HEK293T (cell line): ENCODE measurements around the gene CDS1.
"Not testable (repeated sequence)": the region's sequence is repeated elsewhere in the genome, so short reads cannot be mapped to it uniquely, and the experiment has no call there.

Experiments
- CTCF ChIA-PET: fragments of 350-600 bp; formaldehyde crosslinking; extraction: SDS; loops from one replicate; lab custom pipeline; 2021; ENCODE audit warnings: antibody characterized with exemption, inconsistent platforms; lab: Yijun Ruan, JAX
- POLR2A ChIA-PET: fragments of 350-600 bp; formaldehyde crosslinking; extraction: SDS; loops from one replicate; lab custom pipeline; 2020; ENCODE audit warnings: antibody characterized with exemption, inconsistent platforms; lab: Yijun Ruan, JAX
- DNase-seq: peaks from one replicate; pipeline ENCODE4 v3.0.0; 2012; ENCODE audit warnings: mixed read lengths; ENCODE audit errors: extremely low spot score
- ARNT ChIP-seq: fragments of 450-650 bp; IDR thresholded peaks from 2 replicates; pipeline ENCODE4 v1.6.1; 2017; ENCODE audit warnings: mild to moderate bottlenecking
- BHLHE40 ChIP-seq: fragments of 450-650 bp; IDR thresholded peaks from 2 replicates; pipeline ENCODE4 v1.6.1; 2016; ENCODE audit warnings: mild to moderate bottlenecking, moderate library complexity, borderline replicate concordance
- CTBP1 ChIP-seq: fragments of 450-650 bp; IDR thresholded peaks from 2 replicates; pipeline ENCODE4 v1.6.1; 2016; ENCODE audit warnings: borderline replicate concordance
- ELF4 ChIP-seq: fragments of 450-650 bp; IDR thresholded peaks from 2 replicates; pipeline ENCODE4 v1.6.1; 2017; ENCODE audit warnings: antibody characterized with exemption
- FOXA1 ChIP-seq: fragments of 450-650 bp; IDR thresholded peaks from 2 replicates; pipeline ENCODE4 v1.6.1; 2016; ENCODE audit warnings: mild to moderate bottlenecking
- FOXK2 ChIP-seq: fragments of 450-650 bp; IDR thresholded peaks from 2 replicates; pipeline ENCODE4 v1.6.1; 2016; ENCODE audit warnings: mild to moderate bottlenecking
- FOXM1 ChIP-seq: fragments of 450-650 bp; IDR thresholded peaks from 2 replicates; pipeline ENCODE4 v1.6.1; 2017; ENCODE audit warnings: mild to moderate bottlenecking, borderline replicate concordance
- HDGF ChIP-seq: fragments of 450-650 bp; IDR thresholded peaks from 2 replicates; pipeline ENCODE4 v1.6.1; 2017; ENCODE audit warnings: antibody characterized with exemption, borderline replicate concordance
- L3MBTL2 ChIP-seq: fragments of 450-650 bp; conservative IDR thresholded peaks from 2 replicates; pipeline ENCODE4 v1.6.1; 2016; ENCODE audit warnings: mild to moderate bottlenecking
- LEF1 ChIP-seq: fragments of 450-650 bp; IDR thresholded peaks from 2 replicates; pipeline ENCODE4 v1.6.1; 2017; ENCODE audit warnings: mild to moderate bottlenecking, borderline replicate concordance
- NFRKB ChIP-seq: fragments of 450-650 bp; IDR thresholded peaks from 2 replicates; pipeline ENCODE4 v1.6.1; 2016; ENCODE audit warnings: mild to moderate bottlenecking, moderate library complexity
- SP1 ChIP-seq: fragments of 450-650 bp; IDR thresholded peaks from 2 replicates; pipeline ENCODE4 v1.6.1; 2017
- SUZ12 ChIP-seq: fragments of 450-650 bp; IDR thresholded peaks from 2 replicates; pipeline ENCODE4 v1.6.1; 2016; ENCODE audit warnings: mild to moderate bottlenecking
- TARDBP ChIP-seq: fragments of 450-650 bp; IDR thresholded peaks from 2 replicates; pipeline ENCODE4 v1.6.1; 2016
- ZNF384 ChIP-seq: fragments of 450-650 bp; IDR thresholded peaks from 2 replicates; pipeline ENCODE4 v1.6.1; 2016
- TF ChIP-seq, protein P1 (sequence below): fragments of 450-650 bp; IDR thresholded peaks from 2 replicates; pipeline ENCODE4 v1.6.1; 2016

CDS1 gene

DNA sequence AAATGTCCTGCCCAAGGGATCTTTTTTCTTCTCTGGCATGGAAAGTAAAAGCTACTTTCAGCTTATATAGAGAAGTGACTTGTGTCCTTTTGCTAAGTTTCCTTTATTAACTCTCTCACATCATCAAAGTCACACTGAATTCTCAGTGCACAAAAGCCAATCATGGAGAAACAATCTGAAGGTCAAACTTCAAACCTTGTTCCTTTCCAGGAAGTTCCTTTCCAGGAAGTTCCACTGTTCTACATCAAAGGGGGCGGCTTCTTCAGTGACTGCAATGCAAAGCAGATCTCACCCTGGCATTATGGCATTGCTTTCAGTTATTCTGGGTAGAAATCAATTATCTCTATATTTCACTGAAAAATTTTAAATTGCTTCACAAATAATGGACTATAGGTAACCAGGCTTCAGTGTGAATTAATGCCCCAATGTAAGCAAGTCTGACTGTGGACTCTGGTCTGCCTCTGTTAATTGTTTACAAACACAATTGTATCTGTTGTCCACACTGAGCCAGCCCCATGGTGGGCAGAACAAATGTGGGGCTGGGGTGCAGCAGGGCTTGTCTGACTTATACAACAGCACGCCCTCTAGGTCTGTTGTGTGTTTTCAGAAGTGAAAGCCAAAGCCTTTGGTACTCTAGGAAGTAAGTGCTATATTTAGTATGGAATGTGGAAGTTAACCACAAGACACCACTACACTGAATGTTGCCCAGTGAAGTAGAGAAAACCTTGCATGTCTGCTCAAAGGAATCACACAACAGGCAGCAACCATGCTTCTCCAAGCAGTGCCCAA, 98.8 kb downstream of the CDS1 start:
- TF ChIP-seq FOXK2 (no peak), HDGF (no peak), SUZ12 (no peak), ARNT (no peak), FOXM1 (no peak), ZNF384 (no peak), FOXA1 (no peak), BHLHE40 (no peak), LEF1 (no peak), CTBP1 (no peak), ELF4 (no peak), TARDBP (no peak), L3MBTL2 (no peak), NFRKB (no peak), SP1 (no peak)
- TF ChIP-seq, protein P1, sequence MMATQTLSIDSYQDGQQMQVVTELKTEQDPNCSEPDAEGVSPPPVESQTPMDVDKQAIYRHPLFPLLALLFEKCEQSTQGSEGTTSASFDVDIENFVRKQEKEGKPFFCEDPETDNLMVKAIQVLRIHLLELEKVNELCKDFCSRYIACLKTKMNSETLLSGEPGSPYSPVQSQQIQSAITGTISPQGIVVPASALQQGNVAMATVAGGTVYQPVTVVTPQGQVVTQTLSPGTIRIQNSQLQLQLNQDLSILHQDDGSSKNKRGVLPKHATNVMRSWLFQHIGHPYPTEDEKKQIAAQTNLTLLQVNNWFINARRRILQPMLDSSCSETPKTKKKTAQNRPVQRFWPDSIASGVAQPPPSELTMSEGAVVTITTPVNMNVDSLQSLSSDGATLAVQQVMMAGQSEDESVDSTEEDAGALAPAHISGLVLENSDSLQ: no peak
- no peak for DNase-seq
- CTCF ChIA-PET: no interaction called here
- POLR2A ChIA-PET: no interaction called here

DNA sequence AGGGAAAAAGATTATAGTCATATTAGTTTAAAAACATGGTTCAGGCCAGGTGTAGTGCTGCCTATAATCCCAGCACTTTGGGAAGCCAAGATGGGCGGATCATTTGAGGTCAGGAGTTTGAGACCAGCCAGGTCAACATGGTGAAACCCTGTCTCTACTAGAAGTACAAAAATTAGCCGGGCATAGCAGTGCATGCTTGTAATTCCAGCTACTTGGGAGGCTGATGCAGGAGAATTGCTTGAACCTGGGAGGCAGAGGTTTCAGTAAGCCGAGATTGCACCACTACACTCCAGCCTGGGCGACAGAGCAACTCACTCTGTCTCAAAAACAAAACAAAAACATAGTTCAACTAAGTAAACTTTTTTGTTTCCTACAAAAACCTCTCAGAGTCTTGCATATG, 99.7 kb downstream of the CDS1 start:
- DNase-seq, CTCF ChIA-PET, POLR2A ChIA-PET: not testable (repeated sequence)

GRCh38 chr4:84683064-84683850, 100.3 kb downstream of the CDS1 start:
- CTCF ChIA-PET: no interaction called here
- DNase-seq: no peak
- no peak for TF ChIP-seq LEF1
- POLR2A ChIA-PET: no interaction called here

DNA sequence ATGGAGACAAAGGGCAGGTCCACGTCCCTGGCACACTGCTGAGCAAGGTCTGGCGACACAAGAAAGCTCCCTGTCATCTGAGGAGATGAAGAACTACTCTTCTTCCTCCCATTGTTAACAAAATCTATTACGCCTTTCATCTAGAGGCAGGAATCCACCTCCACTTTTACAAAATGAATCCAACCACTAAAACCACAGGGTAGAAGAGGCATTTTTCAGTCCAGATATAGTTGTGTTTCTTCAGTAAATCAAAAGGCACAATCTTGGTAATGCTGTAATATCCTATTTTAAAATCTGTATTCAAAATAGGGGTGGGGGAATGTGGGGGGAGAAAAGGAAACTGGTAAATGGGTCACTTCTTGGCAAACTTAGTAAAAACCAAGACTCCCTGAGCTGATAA, 101.4 kb downstream of the CDS1 start:
- TF ChIP-seq BHLHE40 (no peak), LEF1 (no peak), TARDBP (no peak), CTBP1 (no peak), ELF4 (no peak), FOXM1 (no peak), HDGF (no peak), NFRKB (no peak), L3MBTL2 (no peak)
- TF ChIP-seq, protein P1: no peak
- no peak for DNase-seq
- CTCF ChIA-PET: no interaction called here
- POLR2A ChIA-PET: no interaction called here

GRCh38 chr4:84685105-84685504, 102.2 kb downstream of the CDS1 start:
- DNase-seq: no peak
- TF ChIP-seq FOXK2: no peak
- TF ChIP-seq HDGF: no peak
- TF ChIP-seq NFRKB: no peak
- no peak for TF ChIP-seq ELF4
- no peak for TF ChIP-seq ZNF384
- TF ChIP-seq LEF1: no peak
- TF ChIP-seq ARNT: no peak
- TF ChIP-seq TARDBP: no peak
- CTCF ChIA-PET: no interaction called here
- POLR2A ChIA-PET: no interaction called here

DNA sequence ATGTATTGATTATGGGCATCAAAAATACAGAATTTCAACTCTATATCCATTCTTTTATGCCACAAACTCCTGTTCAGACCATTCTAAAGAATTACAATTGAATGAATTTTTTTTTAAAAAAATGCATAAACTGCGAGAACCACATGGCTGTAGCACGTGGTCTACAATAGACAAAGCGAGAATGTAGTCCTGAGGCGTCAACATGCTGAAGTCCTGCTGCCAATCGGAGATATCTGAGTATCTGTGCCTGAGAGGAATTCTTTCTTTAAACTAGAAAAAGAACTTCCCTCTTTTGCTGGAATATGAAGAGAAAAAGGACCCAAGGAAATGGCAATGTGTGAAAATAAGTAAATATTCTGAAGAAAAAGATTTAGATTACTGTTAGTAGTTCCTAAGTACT, 105.7 kb downstream of the CDS1 start:
- POLR2A ChIA-PET: no interaction called here
- TF ChIP-seq FOXA1 (no peak), FOXM1 (no peak), ZNF384 (no peak), LEF1 (no peak), SP1 (no peak), SUZ12 (no peak), ARNT (no peak), TARDBP (no peak), L3MBTL2 (no peak), HDGF (no peak), BHLHE40 (no peak), ELF4 (no peak)
- CTCF ChIA-PET: no interaction called here
- DNase-seq: no peak

DNA sequence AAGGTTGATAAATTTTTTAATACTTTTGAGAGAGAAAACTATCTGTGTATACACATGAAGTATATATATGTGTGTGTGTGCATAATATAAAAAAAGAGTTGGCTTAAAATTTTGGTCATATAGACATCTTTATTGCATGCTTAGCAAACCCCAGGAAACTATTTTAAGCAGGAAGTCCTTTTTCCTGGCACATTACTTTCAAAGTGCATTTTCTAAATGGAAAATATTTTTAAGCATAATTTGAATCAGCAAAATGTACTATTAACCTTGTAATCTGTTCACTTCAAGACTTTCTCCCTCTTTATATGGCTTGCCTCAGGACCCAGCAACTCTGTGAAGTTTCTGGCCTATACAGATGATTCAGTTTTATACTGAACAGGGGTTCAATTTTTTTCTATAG, 106.3 kb downstream of the CDS1 start:
- TF ChIP-seq, protein P1: no peak
- no peak for TF ChIP-seq HDGF
- no peak for DNase-seq
- CTCF ChIA-PET: no interaction called here
- POLR2A ChIA-PET: no interaction called here
